Measurements from ENCODE around the gene TAF4. TPM values are rescaled to one million over a fixed set of nuclear protein-coding genes. Genes with fewer than 3 reads are reported as not detected.
A peak's percentile ranks its signal among the peaks of the same experiment; 100 is the strongest.

TAF4 gene
- total and polyA plus RNA-seq, 2 of the 13 experiments (the other 11 are each of a cell fraction or from before 2014, with no cell fraction given), result 5.9 to 12.0 TPM

DNA sequence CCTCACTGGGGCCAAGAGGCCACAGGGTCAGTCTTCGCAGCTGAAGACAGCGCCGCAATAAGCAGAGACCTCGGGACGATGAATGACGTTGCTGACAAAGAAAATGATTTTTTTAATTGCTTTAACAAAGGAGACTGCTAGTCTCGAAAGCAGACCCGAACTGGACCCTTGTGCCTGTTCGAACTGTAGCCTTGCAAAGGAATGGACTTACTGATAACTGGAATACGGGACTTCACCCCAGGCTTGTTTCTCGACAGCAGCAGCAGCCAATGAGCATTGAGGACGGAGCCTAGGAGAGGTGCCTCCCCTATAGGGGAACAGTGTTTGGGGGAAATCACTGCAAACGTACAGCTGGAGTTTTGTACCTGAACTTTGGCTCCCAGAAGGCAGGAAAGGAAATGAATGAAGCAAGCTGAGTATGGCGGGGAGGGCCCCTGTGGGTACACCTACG, 1.3 kb upstream of the TAF4 start (continued):
- TF ChIP-seq, protein P1, sequence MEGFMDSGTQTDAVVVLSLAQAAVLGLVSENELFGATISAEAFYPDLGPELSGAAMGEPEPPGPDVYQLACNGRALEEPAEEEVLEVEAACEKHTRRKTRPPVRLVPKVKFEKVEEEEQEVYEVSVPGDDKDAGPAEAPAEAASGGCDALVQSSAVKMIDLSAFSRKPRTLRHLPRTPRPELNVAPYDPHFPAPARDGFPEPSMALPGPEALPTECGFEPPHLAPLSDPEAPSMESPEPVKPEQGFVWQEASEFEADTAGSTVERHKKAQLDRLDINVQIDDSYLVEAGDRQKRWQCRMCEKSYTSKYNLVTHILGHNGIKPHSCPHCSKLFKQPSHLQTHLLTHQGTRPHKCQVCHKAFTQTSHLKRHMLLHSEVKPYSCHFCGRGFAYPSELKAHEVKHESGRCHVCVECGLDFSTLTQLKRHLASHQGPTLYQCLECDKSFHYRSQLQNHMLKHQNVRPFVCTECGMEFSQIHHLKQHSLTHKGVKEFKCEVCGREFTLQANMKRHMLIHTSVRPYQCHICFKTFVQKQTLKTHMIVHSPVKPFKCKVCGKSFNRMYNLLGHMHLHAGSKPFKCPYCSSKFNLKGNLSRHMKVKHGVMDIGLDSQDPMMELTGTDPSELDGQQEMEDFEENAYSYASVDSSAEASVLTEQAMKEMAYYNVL (CRISPR knock-in tag; IDR thresholded peaks at IDR 0.05; ENCODE audit: borderline replicate concordance), result 0 out of 2 replicates have a peak, but pooled peaks have one; percentile 32
- TF ChIP-seq, protein P2, sequence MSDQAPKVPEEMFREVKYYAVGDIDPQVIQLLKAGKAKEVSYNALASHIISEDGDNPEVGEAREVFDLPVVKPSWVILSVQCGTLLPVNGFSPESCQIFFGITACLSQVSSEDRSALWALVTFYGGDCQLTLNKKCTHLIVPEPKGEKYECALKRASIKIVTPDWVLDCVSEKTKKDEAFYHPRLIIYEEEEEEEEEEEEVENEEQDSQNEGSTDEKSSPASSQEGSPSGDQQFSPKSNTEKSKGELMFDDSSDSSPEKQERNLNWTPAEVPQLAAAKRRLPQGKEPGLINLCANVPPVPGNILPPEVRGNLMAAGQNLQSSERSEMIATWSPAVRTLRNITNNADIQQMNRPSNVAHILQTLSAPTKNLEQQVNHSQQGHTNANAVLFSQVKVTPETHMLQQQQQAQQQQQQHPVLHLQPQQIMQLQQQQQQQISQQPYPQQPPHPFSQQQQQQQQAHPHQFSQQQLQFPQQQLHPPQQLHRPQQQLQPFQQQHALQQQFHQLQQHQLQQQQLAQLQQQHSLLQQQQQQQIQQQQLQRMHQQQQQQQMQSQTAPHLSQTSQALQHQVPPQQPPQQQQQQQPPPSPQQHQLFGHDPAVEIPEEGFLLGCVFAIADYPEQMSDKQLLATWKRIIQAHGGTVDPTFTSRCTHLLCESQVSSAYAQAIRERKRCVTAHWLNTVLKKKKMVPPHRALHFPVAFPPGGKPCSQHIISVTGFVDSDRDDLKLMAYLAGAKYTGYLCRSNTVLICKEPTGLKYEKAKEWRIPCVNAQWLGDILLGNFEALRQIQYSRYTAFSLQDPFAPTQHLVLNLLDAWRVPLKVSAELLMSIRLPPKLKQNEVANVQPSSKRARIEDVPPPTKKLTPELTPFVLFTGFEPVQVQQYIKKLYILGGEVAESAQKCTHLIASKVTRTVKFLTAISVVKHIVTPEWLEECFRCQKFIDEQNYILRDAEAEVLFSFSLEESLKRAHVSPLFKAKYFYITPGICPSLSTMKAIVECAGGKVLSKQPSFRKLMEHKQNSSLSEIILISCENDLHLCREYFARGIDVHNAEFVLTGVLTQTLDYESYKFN (CRISPR knock-in tag; conservative IDR thresholded peaks at IDR 0.05), result peak; percentile 90
- no peak for TF ChIP-seq TCF7 (IDR thresholded peaks at IDR 0.05; ENCODE audit: low read depth)
- peak; percentile 94 for TF ChIP-seq SAP130 (CRISPR knock-in tag; IDR thresholded peaks at IDR 0.05; ENCODE audit: low read depth)
- TF ChIP-seq RBFOX2 (IDR thresholded peaks at IDR 0.05; ENCODE audit: low read depth, low read length), result no peak
- peak; percentile 49 to 66; a peak in 2 of 4 replicates for TF ChIP-seq EP300 (IDR thresholded peaks at IDR 0.05; ENCODE audit: low read depth in 2 of 2, low read length in 2 of 2)
- peak; percentile 33; the same call in 1 of the 2 replicates for TF ChIP-seq EP300 (CRISPR knock-in tag; IDR thresholded peaks at IDR 0.05; ENCODE audit: borderline replicate concordance)
- TF ChIP-seq PHF8 (CRISPR knock-in tag; IDR thresholded peaks at IDR 0.05), result 0 out of 2 replicates have a peak, but pooled peaks have one; percentile 14
- no peak for TF ChIP-seq ZNF296 (CRISPR knock-in tag; conservative IDR thresholded peaks at IDR 0.05)
- peak; percentile 8; the same call in 1 of the 2 replicates for TF ChIP-seq ZBTB38 (CRISPR knock-in tag; IDR thresholded peaks at IDR 0.05)
- TF ChIP-seq PAX8 (CRISPR knock-in tag; IDR thresholded peaks at IDR 0.05; ENCODE audit: borderline replicate concordance), result no peak
- peak; percentile 26; the same call in 1 of the 2 replicates for TF ChIP-seq RBAK (CRISPR knock-in tag; IDR thresholded peaks at IDR 0.05)
- no peak for TF ChIP-seq PLRG1 (conservative IDR thresholded peaks at IDR 0.05)
- TF ChIP-seq SMARCE1 (IDR thresholded peaks at IDR 0.05; ENCODE audit: borderline replicate concordance), result no peak
- TF ChIP-seq AHR (CRISPR knock-in tag; IDR thresholded peaks at IDR 0.05), result no peak
- TF ChIP-seq SUZ12 (IDR thresholded peaks at IDR 0.05; ENCODE audit: low read depth, low read length), result no peak
- no peak for TF ChIP-seq PLSCR1 (CRISPR knock-in tag; IDR thresholded peaks at IDR 0.05; ENCODE audit: borderline replicate concordance)
- TF ChIP-seq ZNF414 (CRISPR knock-in tag; IDR thresholded peaks at IDR 0.05), result peak; percentile 17; the same call in 1 of the 2 replicates
- TF ChIP-seq, protein P3, sequence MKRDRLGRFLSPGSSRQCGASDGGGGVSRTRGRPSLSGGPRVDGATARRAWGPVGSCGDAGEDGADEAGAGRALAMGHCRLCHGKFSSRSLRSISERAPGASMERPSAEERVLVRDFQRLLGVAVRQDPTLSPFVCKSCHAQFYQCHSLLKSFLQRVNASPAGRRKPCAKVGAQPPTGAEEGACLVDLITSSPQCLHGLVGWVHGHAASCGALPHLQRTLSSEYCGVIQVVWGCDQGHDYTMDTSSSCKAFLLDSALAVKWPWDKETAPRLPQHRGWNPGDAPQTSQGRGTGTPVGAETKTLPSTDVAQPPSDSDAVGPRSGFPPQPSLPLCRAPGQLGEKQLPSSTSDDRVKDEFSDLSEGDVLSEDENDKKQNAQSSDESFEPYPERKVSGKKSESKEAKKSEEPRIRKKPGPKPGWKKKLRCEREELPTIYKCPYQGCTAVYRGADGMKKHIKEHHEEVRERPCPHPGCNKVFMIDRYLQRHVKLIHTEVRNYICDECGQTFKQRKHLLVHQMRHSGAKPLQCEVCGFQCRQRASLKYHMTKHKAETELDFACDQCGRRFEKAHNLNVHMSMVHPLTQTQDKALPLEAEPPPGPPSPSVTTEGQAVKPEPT (CRISPR knock-in tag; IDR thresholded peaks at IDR 0.05; ENCODE audit: low read depth), result no peak

Data from HepG2 (cell line).